T-helper 17 cell (primary cell): Measurements from ENCODE around the gene TRMT11. TPM values are rescaled to one million over a fixed set of nuclear protein-coding genes. Genes with fewer than 3 reads are reported as not detected.
"Not testable (repeated sequence)": the region's sequence is repeated elsewhere in the genome, so short reads cannot be mapped to it uniquely, and the experiment has no call there.

Experiments
- ATAC-seq: fragments of 150-1000 bp; cut with Tn5 transposase; 2 replicates; pipeline ENCODE4 v1.10.0; 2021; ENCODE audit warnings: mild to moderate bottlenecking, moderate library complexity
- DNase-seq, 3 donors: peaks; one replicate each; pipeline versions ENCODE4 v3.0.0 to v3.0.0-alpha.2; 2020 to 2021
- H3K9me3 ChIP-seq: one replicate; pipeline ENCODE4 v1.7.0; 2013; ENCODE audit warnings: low read length, mild to moderate bottlenecking; ENCODE audit not compliant: control insufficient read depth, poor library complexity, severe bottlenecking
- H3K27ac Mint-ChIP-seq: one replicate; pipeline ENCODE4 v1.8.0; 2022; ENCODE audit warnings: mild to moderate bottlenecking, moderate library complexity, mixed read lengths
- H3K27me3 Mint-ChIP-seq: one replicate; pipeline ENCODE4 v1.8.0; 2022; ENCODE audit warnings: mixed read lengths
- H3K36me3 Mint-ChIP-seq: one replicate; pipeline ENCODE4 v1.8.0; 2022; ENCODE audit warnings: low read depth, mixed read lengths
- H3K4me1 Mint-ChIP-seq: one replicate; pipeline ENCODE4 v1.8.0; 2022; ENCODE audit warnings: mild to moderate bottlenecking, mixed read lengths
- H3K4me3 Mint-ChIP-seq: one replicate; pipeline ENCODE4 v1.8.0; 2022; ENCODE audit warnings: mild to moderate bottlenecking, moderate library complexity, mixed read lengths
- total RNA-seq, 4 donors: library from RNA in 2 of 4; stranded (reverse) in 2 of 4; gene quantifications; one replicate each; pipeline ENCODE4 v1.2.3 and lab custom pipeline; 2022 to 2026

TRMT11 gene
- total RNA-seq, 2 donors from 2014 or later = 17.8 to 20.1 TPM

GRCh38 chr6:125950293-125950692, 36.0 kb upstream of the TRMT11 start:
- H3K9me3 ChIP-seq = no peaks in the 10 kb centered on the region
- no peak overlapping the region for H3K27ac Mint-ChIP-seq
- H3K36me3 Mint-ChIP-seq = peaks cover 9% of the 10 kb centered on the region
- H3K4me1 Mint-ChIP-seq = peaks cover 15% of the 10 kb centered on the region
- ATAC-seq (no peak), DNase-seq (no peak)
- H3K4me3 Mint-ChIP-seq = no peak overlapping the region
- peaks cover 43% of the 10 kb centered on the region for H3K27me3 Mint-ChIP-seq

- H3K36me3 Mint-ChIP-seq, H3K27ac Mint-ChIP-seq, H3K4me3 Mint-ChIP-seq, H3K9me3 ChIP-seq, DNase-seq, ATAC-seq: not testable (repeated sequence)
- H3K4me1 Mint-ChIP-seq = peaks cover 16% of the 10 kb centered on the region
- H3K27me3 Mint-ChIP-seq = peaks cover 43% of the 10 kb centered on the region
Observed at GRCh38 chr6:125950716-125951115, 35.6 kb upstream of the TRMT11 start.

- DNase-seq = no peak
- peaks cover 43% of the 10 kb centered on the region for H3K27me3 Mint-ChIP-seq
- H3K4me3 Mint-ChIP-seq = no peak overlapping the region
- H3K27ac Mint-ChIP-seq = no peak overlapping the region
- no peaks in the 10 kb centered on the region for H3K9me3 ChIP-seq
- H3K4me1 Mint-ChIP-seq = peaks cover 19% of the 10 kb centered on the region
- H3K36me3 Mint-ChIP-seq = peaks cover 9% of the 10 kb centered on the region
- no peak for ATAC-seq
Observed at GRCh38 chr6:125951323-125951722, 35.0 kb upstream of the TRMT11 start.

GRCh38 chr6:125952764-125953501, 33.4 kb upstream of the TRMT11 start:
- Mint-ChIP-seq H3K4me3 (no peak overlapping the region), H3K27ac (no peak overlapping the region), H3K4me1 (peaks cover 16% of the 10 kb centered on the region), H3K36me3 (peaks cover 9% of the 10 kb centered on the region), H3K27me3 (peaks cover 43% of the 10 kb centered on the region)
- H3K9me3 ChIP-seq = no peaks in the 10 kb centered on the region
- no peak for ATAC-seq
- no peak for DNase-seq

GRCh38 chr6:125953502-125953875, 32.9 kb upstream of the TRMT11 start:
- H3K4me1 Mint-ChIP-seq = peaks cover 16% of the 10 kb centered on the region
- ATAC-seq = no peak
- no peak overlapping the region for H3K27ac Mint-ChIP-seq

GRCh38 chr6:125954735-125955339, 31.5 kb upstream of the TRMT11 start:
- H3K9me3 ChIP-seq = no peaks in the 10 kb centered on the region
- no peak overlapping the region for H3K4me3 Mint-ChIP-seq
- peak overlapping the region; percentile 53 for H3K27ac Mint-ChIP-seq

More at GRCh38 chr6:125953502-125953875, 32.9 kb upstream of the TRMT11 start:
- Mint-ChIP-seq H3K27me3 (peaks cover 42% of the 10 kb centered on the region), H3K4me3 (no peak overlapping the region), H3K36me3 (peaks cover 8% of the 10 kb centered on the region)
- DNase-seq = peak in 1 of 3 donors; percentile 10
- no peaks in the 10 kb centered on the region for H3K9me3 ChIP-seq

GRCh38 chr6:125955973-125956372, 30.4 kb upstream of the TRMT11 start:
- DNase-seq = no peak

More at GRCh38 chr6:125954735-125955339, 31.5 kb upstream of the TRMT11 start:
- Mint-ChIP-seq H3K27me3 (peaks cover 32% of the 10 kb centered on the region), H3K4me1 (peaks cover 16% of the 10 kb centered on the region), H3K36me3 (peaks cover 5% of the 10 kb centered on the region)
- DNase-seq (no peak), ATAC-seq (no peak)

GRCh38 chr6:125956506-125957390, 29.6 kb upstream of the TRMT11 start, which contains the start of gene HINT3:
TSS of gene HINT3 (plus strand) at chr6:125956770. CDS start at chr6:125956978, 208 bp downstream.
- no peak within 1 kb of the TSS for H3K27ac Mint-ChIP-seq
- no peaks in the 10 kb centered on the region for H3K9me3 ChIP-seq

More at GRCh38 chr6:125955973-125956372, 30.4 kb upstream of the TRMT11 start:
- Mint-ChIP-seq H3K27ac (no peak overlapping the region), H3K27me3 (peaks cover 26% of the 10 kb centered on the region), H3K4me3 (no peak overlapping the region), H3K4me1 (peaks cover 19% of the 10 kb centered on the region), H3K36me3 (peaks cover 5% of the 10 kb centered on the region)
- ATAC-seq = no peak
- no peaks in the 10 kb centered on the region for H3K9me3 ChIP-seq

GRCh38 chr6:125957391-125957693, 29.0 kb upstream of the TRMT11 start:
- DNase-seq (no peak), ATAC-seq (no peak)
- H3K9me3 ChIP-seq = no peaks in the 10 kb centered on the region
- Mint-ChIP-seq H3K4me3 (no peak overlapping the region), H3K27me3 (peaks cover 12% of the 10 kb centered on the region), H3K36me3 (peaks cover 1% of the 10 kb centered on the region), H3K4me1 (peaks cover 14% of the 10 kb centered on the region), H3K27ac (no peak overlapping the region)

More at GRCh38 chr6:125956506-125957390, 29.6 kb upstream of the TRMT11 start, which contains the start of gene HINT3:
- peak; percentile 89 for ATAC-seq
- H3K4me1 Mint-ChIP-seq = peaks cover 18% of the 10 kb centered on the region
- H3K27me3 Mint-ChIP-seq = peaks cover 18% of the 10 kb centered on the region
- peak; percentile 95 to 99 (median 98) for DNase-seq
- H3K36me3 Mint-ChIP-seq = peaks cover 5% of the 10 kb centered on the region
- H3K4me3 Mint-ChIP-seq = no peak within 1 kb of the TSS

GRCh38 chr6:125957845-125958244, 28.5 kb upstream of the TRMT11 start:
- peaks cover 15% of the 10 kb centered on the region for H3K4me1 Mint-ChIP-seq
- no peak overlapping the region for H3K27ac Mint-ChIP-seq
- no peak for ATAC-seq
- H3K36me3 Mint-ChIP-seq = no peaks in the 10 kb centered on the region
- H3K4me3 Mint-ChIP-seq = no peak overlapping the region
- H3K9me3 ChIP-seq = no peaks in the 10 kb centered on the region
- peaks cover 9% of the 10 kb centered on the region for H3K27me3 Mint-ChIP-seq
- DNase-seq = no peak

GRCh38 chr6:125959041-125959440, 27.3 kb upstream of the TRMT11 start:
- DNase-seq = no peak
- H3K27ac Mint-ChIP-seq = no peak overlapping the region
- peaks cover 22% of the 10 kb centered on the region for H3K4me1 Mint-ChIP-seq
- ATAC-seq = no peak
- H3K27me3 Mint-ChIP-seq = no peaks in the 10 kb centered on the region
- no peak overlapping the region for H3K4me3 Mint-ChIP-seq
- H3K36me3 Mint-ChIP-seq = no peaks in the 10 kb centered on the region
- no peaks in the 10 kb centered on the region for H3K9me3 ChIP-seq

GRCh38 chr6:125961117-125961516, 25.2 kb upstream of the TRMT11 start:
- Mint-ChIP-seq H3K27ac (no peak overlapping the region), H3K27me3 (no peaks in the 10 kb centered on the region), H3K4me3 (no peak overlapping the region)

GRCh38 chr6:125962900-125963497, 23.3 kb upstream of the TRMT11 start:
- H3K27ac Mint-ChIP-seq = no peak overlapping the region
- DNase-seq (no peak), ATAC-seq (no peak)
- no peaks in the 10 kb centered on the region for H3K27me3 Mint-ChIP-seq
- H3K4me1 Mint-ChIP-seq = peaks cover 20% of the 10 kb centered on the region
- H3K36me3 Mint-ChIP-seq = no peaks in the 10 kb centered on the region
- no peak overlapping the region for H3K4me3 Mint-ChIP-seq
- no peaks in the 10 kb centered on the region for H3K9me3 ChIP-seq

More at GRCh38 chr6:125961117-125961516, 25.2 kb upstream of the TRMT11 start:
- H3K36me3 Mint-ChIP-seq = no peaks in the 10 kb centered on the region
- peaks cover 21% of the 10 kb centered on the region for H3K4me1 Mint-ChIP-seq
- ATAC-seq = no peak
- H3K9me3 ChIP-seq = no peaks in the 10 kb centered on the region
- no peak for DNase-seq
